NCI-H146 (cell line): ENCODE measurements around the gene LRBA.
A peak's percentile ranks its signal among the peaks of the same experiment; 100 is the strongest.

Experiments used
- DNase-seq: peaks from one replicate; lab custom pipeline; 2025; lab: John Stamatoyannopoulos, UW

The LRBA gene

DNA sequence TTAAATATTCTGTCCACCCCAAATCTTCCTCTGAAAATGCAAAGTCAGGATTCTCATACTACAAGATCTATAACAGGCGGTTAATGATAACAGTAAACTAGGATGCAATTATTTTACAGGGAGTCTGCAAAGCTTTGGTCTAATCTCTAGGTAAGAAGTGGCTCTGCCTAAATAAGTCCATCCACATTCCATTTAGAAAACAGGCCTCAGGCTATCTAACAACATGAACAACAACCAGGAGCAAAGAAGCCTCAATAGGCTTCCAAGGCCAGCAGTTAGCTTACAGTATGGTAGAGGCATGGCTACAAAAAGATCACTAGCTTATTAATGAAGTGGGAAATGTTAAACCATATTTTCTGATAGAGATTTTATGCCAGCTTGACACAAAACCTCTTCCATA is 426.8 kb downstream of the LRBA start:
- no peak for DNase-seq

DNA sequence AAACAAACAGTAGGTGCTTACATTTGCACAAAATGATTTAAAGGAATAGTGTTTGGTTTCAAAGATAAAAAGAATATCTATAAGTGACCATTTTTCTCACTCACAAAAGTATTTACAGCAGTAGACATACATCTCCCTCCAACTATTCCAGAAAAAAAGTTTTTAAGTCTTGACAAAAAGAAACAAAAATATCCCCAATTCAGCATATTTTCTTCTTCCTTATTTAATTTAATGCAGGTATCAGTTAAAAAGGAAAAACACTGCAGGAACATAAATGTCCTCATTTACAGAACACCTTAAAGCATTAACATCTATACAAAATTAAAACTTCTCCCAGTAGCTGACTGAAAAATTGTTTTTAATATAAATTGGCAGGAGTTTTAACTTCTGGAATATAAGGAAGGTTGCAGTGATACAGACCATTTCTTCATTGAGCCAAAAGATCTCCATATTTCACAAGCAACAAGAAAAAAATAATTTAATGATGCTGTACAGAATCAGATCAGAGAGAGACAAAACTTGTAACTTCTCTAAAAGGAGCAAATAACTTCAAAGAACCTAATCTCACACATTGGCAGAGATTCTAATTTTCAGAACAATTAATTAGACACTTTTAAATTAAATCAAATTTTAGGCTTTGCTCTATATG is 428.8 kb downstream of the LRBA start:
- DNase-seq, result no peak

DNA sequence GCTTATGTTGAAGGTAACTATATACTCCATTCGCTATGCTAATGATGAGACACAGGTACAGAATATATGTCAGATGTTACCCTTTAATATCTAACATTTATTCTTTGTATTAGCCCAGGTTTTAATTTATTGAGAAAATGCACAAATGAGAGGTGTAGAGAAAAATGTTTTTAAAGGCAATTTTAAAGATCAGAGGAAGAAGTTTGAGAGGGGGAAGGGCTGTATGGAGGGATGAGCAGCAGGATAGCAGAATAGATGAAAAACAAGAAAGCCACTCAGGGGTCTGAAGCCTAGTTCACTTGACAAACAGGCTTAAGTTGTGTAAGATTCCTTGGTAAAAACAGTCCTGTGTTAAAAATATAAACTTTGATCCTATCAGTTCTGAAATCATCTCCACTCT is 429.5 kb downstream of the LRBA start:
- no peak for DNase-seq

DNA sequence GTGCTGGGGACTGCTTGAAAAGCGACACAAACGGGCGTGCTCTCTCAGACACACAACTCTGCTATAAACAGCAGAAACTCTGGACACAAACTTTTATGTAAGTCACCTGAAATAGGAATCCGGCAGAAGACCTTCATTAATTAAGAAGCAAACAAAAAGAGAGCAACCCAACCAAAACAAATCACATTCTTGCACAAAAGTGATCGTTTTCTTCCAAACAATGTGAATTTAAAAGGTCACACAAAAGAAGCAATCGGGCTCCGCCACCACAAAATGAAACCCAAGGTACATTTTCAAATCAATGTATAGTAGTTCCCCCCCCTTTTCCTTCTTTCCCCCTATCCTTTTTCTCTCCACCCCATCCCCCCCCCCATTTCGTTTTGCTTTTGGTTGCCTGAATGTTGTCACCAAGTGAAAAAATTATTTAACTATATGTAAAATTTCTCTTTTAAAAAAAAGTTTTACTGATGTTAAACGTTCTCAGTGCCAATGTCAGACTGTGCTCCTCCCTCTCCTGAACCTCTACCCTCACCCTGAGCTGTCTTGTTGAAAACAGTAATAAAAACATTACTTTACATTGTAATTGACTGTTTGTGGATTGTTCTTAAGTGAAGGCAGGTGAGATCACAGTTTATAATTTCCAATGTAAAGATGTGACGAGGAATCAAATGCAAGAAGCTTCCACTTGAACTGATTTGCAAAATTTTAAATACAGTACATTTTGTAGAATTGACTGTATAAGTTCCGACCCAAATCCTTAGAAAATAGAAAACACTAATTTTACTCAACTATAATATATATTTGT is 430.8 kb downstream of the LRBA start:
- DNase-seq, result no peak

DNA sequence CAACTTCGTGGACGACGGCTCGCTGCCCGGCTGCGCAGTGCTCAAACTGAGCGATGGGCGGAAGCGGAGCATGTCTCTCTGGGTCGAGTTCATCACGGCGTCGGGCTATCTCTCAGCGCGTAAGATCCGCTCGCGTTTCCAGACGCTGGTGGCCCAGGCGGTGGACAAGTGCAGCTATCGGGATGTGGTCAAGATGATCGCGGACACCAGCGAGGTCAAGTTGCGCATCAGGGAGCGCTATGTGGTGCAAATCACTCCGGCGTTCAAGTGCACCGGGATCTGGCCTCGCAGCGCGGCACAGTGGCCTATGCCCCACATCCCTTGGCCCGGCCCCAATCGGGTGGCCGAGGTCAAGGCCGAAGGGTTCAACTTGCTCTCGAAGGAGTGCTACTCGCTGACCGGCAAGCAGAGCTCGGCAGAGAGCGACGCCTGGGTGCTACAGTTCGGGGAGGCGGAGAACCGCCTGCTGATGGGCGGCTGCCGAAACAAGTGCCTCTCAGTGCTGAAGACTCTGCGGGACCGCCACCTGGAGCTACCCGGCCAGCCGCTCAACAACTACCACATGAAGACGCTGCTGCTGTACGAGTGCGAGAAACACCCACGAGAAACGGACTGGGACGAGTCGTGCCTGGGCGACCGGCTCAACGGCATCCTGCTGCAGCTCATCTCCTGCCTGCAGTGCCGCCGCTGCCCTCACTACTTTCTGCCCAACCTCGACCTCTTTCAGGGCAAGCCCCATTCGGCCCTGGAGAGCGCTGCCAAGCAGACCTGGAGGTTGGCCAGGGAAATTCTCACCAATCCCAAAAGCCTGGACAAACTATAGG is 431.6 kb downstream of the LRBA start:
- no peak for DNase-seq

DNA sequence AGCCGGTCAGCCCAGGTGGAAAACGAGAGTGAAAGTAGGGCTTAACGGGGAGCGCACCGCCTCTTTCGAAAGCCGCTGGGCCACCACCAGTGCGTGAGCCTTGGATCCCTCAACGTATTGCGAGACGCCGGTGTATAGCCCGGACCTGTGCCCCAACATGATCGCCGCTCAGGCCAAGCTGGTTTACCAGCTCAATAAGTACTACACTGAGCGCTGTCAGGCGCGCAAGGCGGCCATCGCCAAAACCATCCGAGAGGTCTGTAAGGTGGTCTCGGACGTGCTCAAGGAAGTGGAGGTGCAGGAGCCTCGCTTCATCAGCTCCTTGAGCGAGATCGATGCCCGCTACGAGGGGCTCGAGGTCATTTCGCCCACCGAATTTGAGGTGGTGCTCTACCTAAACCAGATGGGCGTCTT is 432.2 kb downstream of the LRBA start:
- no peak for DNase-seq

DNA sequence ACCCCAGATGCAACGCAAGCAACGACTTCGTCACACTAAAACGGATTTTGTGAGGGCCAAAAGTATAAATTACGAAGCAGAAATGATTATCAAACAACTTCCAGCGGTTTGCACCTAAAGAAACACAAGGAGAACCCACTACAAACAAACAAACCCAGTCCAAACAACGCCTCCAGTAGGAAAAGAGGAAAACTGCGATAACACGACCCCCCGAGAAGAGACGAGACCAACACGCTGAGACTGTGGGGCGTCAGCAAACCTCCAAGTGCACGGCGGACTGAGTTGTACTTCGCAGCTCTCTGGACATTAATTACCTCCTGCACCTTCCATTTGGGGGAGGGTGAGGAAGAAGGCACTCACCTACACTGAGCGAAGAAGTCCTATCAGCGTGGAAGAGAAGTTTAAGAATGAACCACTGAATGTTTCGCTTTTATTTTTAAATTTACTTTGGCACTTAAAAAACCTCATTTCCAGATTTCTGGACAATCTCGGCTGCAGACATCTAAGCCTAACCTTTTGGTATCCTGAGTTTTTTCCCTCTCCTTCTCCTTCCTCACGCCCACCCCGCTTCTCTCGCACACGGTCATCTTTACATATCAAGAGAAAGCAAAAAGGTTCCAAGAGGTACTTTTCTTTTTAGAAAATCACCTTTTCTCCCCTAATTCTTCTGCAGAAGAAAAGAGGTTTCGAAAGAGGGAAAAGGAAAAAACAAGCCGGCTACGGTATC is 432.8 kb downstream of the LRBA start, which contains the start of gene MAB21L2:
Gene MAB21L2 (plus strand): TSS at position 6 of the 727 bp plus-strand sequence. CDS start 879 bp downstream, outside the sequence.
- no peak for DNase-seq

DNA sequence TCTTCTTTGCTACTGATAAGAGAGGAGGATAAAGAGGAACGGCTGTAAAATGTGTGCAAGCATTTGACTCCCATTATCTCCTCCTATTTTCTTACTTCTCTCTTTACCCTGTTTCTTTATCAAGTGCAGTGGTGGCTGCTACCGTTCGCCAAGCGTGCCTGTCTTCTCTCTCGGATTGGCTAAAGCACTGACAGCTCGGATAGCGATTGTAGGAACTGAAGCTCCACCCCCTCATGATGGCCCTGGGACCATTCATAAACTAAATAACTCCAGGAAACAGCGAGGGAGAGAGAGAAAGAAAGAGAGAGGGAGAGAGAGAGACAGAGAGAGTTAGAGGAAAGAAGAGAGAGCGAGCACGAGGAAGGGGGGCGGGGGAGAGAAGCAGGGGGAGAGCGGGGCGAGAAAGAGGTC is 433.4 kb downstream of the LRBA start:
- no peak for DNase-seq

DNA sequence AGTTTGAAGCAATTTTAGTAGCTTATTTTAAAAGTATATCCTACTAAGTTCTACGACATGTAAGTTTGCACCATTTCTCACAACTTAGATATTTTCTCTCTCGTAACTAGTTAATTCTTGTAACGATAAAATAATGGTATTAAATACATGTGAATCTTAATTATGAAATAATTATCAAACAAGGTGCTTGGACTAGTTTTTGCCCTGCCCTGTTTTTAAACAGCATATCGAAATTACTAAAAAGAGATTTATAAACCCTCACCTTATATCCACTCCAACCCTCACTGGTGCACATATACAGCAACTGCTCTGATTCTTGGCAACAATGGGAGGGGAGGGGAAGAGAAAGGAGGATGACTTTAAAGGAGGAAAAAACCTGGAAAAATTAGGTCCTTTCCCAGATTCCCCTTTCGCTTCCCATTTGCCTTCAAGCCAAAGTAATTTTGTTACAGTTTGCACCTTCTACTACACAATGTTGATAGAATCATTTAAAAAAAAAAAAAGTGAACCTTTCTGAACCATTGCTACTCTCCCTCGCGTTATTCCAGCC is 434.0 kb downstream of the LRBA start:
- no peak for DNase-seq

DNA sequence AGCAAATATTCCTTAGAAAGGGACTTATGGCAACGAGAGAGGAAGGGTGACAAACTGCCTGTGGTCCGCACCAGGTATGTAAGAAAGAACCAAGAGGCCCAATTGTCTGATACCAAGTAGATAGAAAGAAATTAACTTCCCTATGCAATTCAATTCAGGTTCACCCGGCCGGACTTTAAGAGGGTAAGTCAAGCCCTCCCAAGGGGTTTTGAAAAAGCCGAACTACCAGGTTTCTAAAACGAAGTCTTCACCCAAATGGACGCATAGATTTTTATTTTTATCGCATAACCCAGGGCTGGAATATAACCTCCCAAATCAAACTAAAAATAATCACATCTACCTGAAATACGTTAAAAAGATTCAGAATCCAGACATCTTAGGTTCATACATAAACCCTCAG is 434.8 kb downstream of the LRBA start:
- no peak for DNase-seq

DNA sequence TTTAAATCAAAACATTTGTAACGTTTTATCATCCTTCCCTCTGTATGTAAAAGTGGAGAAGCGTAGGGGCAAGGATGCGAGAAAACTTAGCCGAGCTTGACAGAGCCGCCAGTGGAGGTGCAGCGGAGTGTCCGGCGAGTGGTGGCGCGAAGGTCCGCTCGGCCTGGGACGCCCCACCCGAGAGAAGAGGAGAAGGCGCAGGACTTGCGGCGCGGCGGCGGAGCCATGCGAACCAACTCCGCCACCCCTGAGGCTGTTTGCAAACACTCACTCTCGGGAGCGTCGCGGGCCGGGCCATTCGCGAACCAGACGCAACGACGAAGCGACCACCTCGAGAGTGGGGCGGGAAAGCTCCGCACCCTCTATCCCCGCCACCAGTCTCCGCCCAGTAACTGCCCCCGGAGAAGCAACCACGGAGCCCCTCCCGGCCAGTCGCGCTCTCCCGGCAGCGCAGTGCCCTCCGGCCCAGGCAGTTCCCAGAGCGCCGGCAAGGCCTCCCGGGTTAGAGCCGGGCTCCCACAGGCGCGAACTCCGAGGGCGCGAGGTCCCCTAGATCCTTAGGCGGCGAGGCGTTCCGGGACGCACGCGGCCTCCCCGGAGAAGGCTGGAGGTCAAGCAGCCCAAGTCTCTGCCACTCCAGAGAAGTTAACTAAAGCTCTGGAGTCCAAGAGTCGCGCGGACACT is 435.4 kb downstream of the LRBA start:
- DNase-seq, result no peak

DNA sequence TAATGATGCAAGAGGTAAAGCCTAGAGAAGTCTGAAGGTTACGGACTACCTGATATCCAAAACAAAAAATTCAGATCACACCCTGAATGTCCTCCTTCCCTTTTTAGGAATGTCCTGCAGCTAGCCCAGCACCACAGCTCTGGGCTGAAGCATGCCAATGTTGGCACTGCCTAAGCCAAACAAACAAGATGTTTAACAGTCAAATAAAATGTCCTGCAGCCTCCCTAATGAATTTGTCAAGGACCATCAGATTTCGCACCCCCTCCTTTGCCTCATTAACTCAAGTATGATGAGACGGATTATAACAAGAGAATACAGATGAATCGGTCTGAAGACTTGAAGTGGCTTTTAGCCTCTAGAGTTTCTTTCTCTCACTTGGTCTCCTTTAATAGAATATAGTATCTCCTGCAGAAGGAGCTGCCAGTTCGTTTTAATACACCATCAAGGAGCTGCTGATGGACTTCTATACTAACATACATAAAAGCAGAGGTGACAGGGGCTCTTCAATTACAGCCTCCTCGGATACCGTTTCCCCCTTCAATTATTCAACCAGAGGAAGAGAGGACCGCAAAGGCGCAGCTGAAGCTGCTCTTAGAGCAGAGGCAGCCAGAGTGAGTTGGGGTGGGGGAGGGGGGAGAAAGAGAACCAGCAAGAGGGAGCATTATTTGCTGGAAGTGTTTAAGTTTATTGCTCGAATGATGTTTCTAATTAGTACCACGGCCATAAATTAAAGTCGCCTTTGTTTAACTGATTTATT is 436.2 kb downstream of the LRBA start:
- DNase-seq, result no peak

DNA sequence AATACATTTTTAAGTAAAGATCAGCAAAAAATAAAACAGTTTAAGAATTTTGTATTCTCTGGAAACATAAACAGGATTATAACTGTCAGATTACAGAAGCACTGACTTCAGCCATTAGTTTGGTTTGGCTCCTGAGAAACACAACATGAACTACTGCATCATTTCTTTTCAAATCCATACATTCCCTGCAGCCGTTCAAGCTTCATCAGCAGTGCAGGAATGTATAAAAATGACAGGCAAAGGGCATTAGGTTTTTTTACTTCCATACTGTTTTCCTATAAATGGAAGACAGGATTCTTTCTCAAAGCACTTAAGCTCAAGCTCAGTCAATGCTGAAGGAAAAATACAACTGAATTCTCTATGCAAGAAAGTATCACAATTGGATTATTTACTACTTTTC is 437.3 kb downstream of the LRBA start:
- no peak for DNase-seq

DNA sequence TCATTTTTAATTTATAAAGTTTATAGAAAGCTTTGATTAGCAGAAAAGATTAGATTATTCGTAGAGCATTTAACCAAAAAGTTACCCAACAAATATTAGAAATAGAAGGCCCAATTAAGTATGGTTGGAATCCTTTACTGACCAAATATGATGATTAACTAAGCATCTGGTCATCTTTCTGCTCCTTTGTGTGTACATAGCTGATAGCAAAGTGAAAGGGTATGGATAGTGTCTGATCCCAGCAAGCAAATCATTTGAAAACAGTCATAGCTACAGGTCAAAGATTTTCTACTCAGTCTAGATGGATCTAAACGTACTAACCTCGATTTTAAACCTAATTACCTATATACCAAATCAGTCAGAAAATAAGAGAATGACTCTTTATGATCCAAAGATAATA is 440.4 kb downstream of the LRBA start:
- no peak for DNase-seq

DNA sequence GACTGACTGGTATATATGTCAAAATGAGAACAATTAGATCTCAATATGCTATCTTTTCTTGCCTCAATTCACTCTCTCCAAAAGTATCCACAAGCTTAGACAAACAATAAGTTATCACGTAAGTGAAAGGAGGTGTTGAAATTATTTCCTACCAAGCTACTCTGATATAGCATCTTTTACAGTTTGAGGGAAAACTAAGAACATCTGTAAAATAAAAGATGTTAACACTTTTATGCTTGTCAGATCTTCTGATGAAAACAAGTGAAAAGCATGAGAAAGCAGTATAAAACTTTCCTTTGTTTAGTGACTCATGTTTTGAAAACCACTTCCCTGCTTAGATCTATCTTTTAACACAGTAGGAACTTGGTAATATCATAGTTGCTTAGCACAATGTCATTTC is 441.6 kb downstream of the LRBA start:
- no peak for DNase-seq

DNA sequence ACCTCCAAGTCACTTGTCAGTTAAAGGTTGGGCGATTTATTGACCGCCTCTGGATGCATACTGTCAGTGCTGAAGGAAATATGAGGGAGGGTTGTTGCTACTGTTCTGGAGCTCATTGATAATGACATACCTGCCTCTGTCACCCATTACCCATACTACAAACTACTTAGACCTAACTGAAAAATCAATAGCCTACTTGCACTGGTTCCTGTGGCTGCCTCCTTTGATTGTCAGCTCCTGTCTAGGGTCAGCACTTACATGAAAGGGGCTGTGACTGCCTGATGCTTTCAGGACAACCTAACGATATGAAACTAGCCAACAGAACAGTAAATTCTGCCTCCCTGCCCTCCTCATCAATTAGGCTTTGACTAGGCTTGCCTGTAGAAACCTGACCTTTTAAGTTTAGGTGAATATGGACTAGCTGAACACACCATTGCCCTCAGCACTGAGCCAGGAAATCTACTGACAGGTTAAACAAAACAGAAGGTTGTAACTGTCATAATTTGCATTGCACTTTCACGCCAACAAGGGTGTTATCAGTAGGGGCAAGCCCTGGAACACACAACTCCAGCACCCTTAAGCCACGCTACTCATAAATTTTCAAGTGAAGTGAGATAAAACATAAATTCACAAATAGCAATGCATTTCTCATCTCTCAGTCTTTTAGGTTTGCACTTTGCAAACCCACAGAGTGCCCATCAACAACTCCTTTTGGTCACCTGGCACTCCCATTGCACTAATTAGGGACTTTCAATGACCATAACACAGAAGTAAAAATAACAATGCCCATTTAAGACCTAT is 442.2 kb downstream of the LRBA start:
- DNase-seq, result peak; percentile 45

DNA sequence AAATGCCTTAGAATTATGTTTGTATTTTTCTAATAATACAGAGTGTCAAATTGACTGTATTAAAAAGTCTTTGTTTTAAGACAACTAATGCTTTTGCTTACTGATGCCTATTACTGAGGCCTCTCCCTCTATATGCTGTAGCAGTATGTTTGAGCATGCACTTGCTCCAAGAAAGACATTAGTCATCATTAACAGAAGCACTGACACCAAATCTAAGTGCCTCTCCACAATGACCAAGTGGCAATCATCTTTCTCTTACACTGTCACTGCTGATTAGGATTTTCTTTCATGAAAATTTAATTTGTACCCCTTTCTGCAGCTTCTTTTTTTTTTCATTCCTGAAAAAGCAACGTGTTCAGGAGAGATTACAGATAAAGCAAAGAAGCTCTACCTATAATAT is 444.2 kb downstream of the LRBA start:
- peak; percentile 2 for DNase-seq

DNA sequence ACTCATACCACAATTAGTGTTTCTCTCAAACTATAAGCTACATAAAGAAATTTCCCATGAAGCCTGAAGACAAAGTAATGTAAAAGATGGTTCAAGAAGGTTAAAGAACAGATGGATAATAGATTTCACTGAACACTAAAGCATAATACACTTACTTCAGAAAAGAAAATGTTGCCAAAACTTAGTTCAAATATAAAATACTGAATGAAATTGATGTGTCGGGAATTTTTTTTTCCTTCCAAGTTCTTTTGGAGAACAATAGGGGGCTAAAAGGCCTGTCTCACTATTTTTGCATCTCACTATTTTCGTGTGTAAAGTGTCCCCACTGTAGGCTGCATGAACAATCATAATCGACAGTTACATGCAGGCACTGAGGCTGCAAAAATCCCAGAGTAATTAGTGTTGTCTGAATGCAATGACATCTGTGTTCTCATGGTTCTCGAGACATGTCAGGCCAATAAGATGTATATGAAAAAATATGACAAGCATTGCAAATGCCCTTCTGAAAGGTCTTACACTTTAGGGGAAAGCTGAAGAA is 445.0 kb downstream of the LRBA start:
- no peak for DNase-seq

DNA sequence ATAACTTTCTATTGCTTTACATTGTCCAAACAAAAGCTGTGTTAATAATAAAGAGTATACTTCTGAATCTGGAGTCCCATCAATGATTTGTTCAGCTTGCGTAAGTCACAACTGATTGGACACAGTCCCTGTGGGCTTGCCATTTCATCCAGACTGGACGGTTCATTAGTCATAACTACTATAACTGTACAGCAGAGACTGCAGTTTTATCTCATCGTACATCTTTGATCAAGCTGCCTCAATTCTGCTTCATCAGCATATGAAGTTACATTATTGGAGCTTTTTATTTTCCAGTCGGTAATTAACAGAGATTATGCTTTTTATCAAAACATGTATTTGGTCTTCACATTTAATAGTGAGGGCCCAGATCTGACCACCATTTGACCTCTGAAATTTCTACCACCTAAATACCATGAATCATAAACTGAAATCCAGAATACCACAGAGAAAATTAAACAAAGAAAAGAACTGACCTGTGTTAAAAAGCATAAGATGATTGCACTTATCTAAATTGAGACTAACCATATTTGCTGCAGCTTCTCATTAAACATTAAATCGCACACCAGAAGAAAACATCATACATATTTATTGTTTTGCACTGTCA is 445.6 kb downstream of the LRBA start:
- DNase-seq, result peak; percentile 52
